Measurements from ENCODE around the gene FAM216B. TPM values are rescaled to one million over a fixed set of nuclear protein-coding genes. Genes with fewer than 3 reads are reported as not detected.
"Not testable (repeated sequence)": the region's sequence is repeated elsewhere in the genome, so short reads cannot be mapped to it uniquely, and the experiment has no call there.

Gene FAM216B
- total RNA-seq, 1 donor from 2014 or later, result not detected

DNA sequence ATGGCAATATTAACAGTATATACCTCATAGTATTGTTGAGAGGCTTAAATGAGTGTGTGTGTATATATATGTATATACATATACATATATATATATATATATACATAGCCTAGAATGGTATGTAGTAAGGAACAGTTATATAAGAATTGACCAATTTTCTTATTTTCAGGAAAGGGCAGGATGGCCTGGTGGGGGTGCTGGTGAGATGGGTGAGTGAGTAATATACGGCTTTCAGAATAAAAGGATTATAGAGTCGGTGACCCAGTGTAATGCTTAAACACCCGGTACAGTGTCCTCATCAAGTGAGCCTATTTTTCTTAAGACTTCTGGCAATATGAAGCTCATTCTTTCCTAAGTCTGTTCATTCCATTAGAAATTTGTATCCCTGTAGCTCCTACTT is 11.7 kb upstream of the FAM216B start:
- Histone ChIP-seq H3K4me1 (ENCODE audit: control insufficient read depth in 3 of 3, insufficient read depth in 3 of 3, low read length in 3 of 3) (no peaks in the 10 kb centered on the region), H3K9ac (ENCODE audit: low read depth in 1 of 3, low read length in 3 of 3) (no peak overlapping the region), H3K36me3 (ENCODE audit: control insufficient read depth in 3 of 3, insufficient read depth in 3 of 3, low read length in 3 of 3) (no peaks in the 10 kb centered on the region), H3K27me3 (ENCODE audit: control insufficient read depth in 3 of 3, insufficient read depth in 3 of 3, low read length in 3 of 3) (no peaks in the 10 kb centered on the region), H3K27ac (ENCODE audit: low read depth, low read length) (no peak overlapping the region), H3K9me3 (ENCODE audit: control insufficient read depth in 3 of 3, low read length in 3 of 3) (no peaks in the 10 kb centered on the region), H3K4me3 (ENCODE audit: low read length in 3 of 3) (no peak overlapping the region)

DNA sequence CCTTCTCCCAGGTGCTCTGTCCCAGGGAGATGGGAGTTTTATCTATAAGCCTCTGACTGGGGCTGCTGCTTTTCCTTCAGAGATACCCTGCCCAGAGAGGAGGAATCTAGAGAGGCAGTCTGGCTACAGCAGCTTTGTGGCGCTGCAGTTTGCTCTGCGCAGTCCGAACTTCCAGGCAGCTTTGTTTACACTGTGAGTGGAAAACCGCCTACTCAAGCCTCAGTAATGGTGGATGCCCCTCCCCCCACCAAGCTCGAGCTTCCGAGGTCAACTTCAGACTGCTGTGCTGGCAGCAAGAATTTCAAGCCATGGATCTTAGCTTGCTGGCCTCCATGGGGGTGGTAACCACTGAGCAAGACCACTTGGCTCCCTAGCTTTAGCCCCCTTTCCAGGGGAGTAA is 4.8 kb upstream of the FAM216B start:
- H3K4me3 ChIP-seq (ENCODE audit: low read length in 3 of 3); H3K27ac ChIP-seq (ENCODE audit: low read depth, low read length); H3K36me3 ChIP-seq (ENCODE audit: control insufficient read depth in 3 of 3, insufficient read depth in 3 of 3, low read length in 3 of 3); H3K9ac ChIP-seq (ENCODE audit: low read depth in 1 of 3, low read length in 3 of 3); H3K27me3 ChIP-seq (ENCODE audit: control insufficient read depth in 3 of 3, insufficient read depth in 3 of 3, low read length in 3 of 3); H3K4me1 ChIP-seq (ENCODE audit: control insufficient read depth in 3 of 3, insufficient read depth in 3 of 3, low read length in 3 of 3); H3K9me3 ChIP-seq (ENCODE audit: control insufficient read depth in 3 of 3, low read length in 3 of 3): not testable (repeated sequence)

DNA sequence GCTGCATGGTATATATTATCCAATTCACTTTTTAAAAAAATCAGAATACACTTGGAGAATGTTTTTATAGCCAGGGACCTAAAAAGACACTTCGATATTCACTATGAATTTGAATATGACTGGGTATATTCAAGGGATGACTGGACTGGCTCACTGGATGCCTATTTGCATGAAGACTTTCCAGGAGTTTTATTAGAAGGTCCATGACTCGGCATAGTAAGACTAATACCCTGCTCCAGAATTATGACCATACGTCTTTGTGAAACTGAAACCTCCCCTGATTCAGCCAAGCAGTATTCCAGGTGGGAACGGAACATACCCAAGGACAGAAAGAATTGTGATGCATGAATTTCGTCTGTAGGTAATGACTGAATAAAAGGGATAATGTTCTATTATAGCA is 3.9 kb upstream of the FAM216B start:
- Histone ChIP-seq H3K9me3 (ENCODE audit: control insufficient read depth in 3 of 3, low read length in 3 of 3) (peaks cover 0 to 3% (median 0%) of the 10 kb centered on the region in 3 donors), H3K9ac (ENCODE audit: low read depth in 1 of 3, low read length in 3 of 3) (no peak overlapping the region), H3K36me3 (ENCODE audit: control insufficient read depth in 3 of 3, insufficient read depth in 3 of 3, low read length in 3 of 3) (no peaks in the 10 kb centered on the region), H3K4me3 (ENCODE audit: low read length in 3 of 3) (no peak overlapping the region), H3K27ac (ENCODE audit: low read depth, low read length) (no peak overlapping the region), H3K27me3 (ENCODE audit: control insufficient read depth in 3 of 3, insufficient read depth in 3 of 3, low read length in 3 of 3) (peaks cover 0 to 3% (median 0%) of the 10 kb centered on the region in 3 donors), H3K4me1 (ENCODE audit: control insufficient read depth in 3 of 3, insufficient read depth in 3 of 3, low read length in 3 of 3) (no peaks in the 10 kb centered on the region)

DNA sequence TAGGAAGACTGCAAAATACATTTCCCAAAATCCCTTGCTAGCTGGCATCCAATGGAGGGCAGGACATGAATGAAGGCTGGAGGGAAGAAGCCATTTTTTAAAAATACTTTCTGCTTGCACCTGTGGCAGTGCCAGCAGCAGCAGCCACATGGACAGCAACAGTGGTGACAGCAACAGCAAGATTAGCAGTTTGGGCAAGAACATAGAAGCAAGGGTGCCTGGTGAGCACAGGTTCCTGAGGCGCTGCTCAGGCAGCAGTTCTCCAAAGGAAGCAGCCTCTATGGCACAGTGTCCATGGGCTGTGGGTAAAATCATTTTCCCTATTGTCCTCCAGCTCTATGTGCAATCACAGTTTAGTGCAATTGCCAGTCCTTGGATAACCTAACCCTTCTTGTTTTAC is 1.3 kb upstream of the FAM216B start:
- Histone ChIP-seq H3K4me1 (ENCODE audit: control insufficient read depth in 3 of 3, insufficient read depth in 3 of 3, low read length in 3 of 3) (no peaks in the 10 kb centered on the region), H3K27me3 (ENCODE audit: control insufficient read depth in 3 of 3, insufficient read depth in 3 of 3, low read length in 3 of 3) (peaks cover 0 to 3% (median 0%) of the 10 kb centered on the region in 3 donors), H3K27ac (ENCODE audit: low read depth, low read length) (no peak overlapping the region), H3K9me3 (ENCODE audit: control insufficient read depth in 3 of 3, low read length in 3 of 3) (peaks cover 0 to 3% (median 0%) of the 10 kb centered on the region in 3 donors), H3K36me3 (ENCODE audit: control insufficient read depth in 3 of 3, insufficient read depth in 3 of 3, low read length in 3 of 3) (no peaks in the 10 kb centered on the region), H3K4me3 (ENCODE audit: low read length in 3 of 3) (no peak overlapping the region), H3K9ac (ENCODE audit: low read depth in 1 of 3, low read length in 3 of 3) (no peak overlapping the region)

DNA sequence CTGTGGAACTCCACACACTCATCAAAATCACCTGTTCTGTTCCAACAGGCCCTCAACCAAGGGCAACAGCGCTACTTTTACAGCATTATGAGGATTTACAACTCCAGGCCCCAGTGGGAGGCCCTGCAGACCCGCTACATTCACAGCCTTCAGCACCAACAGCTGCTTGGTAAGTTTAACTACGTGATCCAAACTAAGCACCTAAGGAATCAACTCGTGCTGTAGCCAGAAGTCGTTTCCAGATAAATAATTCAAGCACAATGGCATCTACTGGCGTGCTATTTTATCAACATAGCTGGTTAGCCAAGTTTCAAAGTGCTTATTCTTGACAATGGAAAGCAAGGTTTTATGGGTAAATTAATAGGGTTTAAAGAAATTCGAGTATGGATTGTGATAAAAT is 5.3 kb downstream of the FAM216B start:
- H3K9ac ChIP-seq (ENCODE audit: low read depth in 1 of 3, low read length in 3 of 3), result no peak overlapping the region
- no peaks in the 10 kb centered on the region for H3K27me3 ChIP-seq (ENCODE audit: control insufficient read depth in 3 of 3, insufficient read depth in 3 of 3, low read length in 3 of 3)
- H3K9me3 ChIP-seq (ENCODE audit: control insufficient read depth in 3 of 3, low read length in 3 of 3), result no peaks in the 10 kb centered on the region
- no peaks in the 10 kb centered on the region for H3K36me3 ChIP-seq (ENCODE audit: control insufficient read depth in 3 of 3, insufficient read depth in 3 of 3, low read length in 3 of 3)
- H3K4me1 ChIP-seq (ENCODE audit: control insufficient read depth in 3 of 3, insufficient read depth in 3 of 3, low read length in 3 of 3), result no peaks in the 10 kb centered on the region
- no peak overlapping the region for H3K27ac ChIP-seq (ENCODE audit: low read depth, low read length)
- H3K4me3 ChIP-seq (ENCODE audit: low read length in 3 of 3), result no peak overlapping the region

DNA sequence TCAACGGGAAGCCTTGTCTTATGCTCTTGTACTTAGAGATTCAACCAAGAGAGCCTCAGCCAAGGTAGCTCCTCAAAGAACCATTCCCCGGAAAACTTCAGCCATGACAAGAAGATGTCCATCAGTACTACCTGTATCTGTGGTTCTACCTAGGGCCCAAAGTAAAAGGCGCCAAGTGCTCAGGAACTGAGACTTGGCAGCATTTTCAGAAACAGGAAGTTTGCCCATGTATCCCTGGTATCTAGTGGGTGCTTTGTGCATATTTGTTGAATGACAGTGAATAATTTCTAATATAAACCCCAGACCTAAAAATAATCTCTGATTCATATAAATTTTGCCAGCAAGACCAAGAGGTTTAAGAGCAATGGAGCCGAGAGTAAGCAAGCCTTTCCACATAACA is 7.2 kb downstream of the FAM216B start:
- H3K9ac ChIP-seq (ENCODE audit: low read depth in 1 of 3, low read length in 3 of 3), result no peak overlapping the region
- no peak overlapping the region for H3K4me3 ChIP-seq (ENCODE audit: low read length in 3 of 3)
- no peaks in the 10 kb centered on the region for H3K36me3 ChIP-seq (ENCODE audit: control insufficient read depth in 3 of 3, insufficient read depth in 3 of 3, low read length in 3 of 3)
- no peaks in the 10 kb centered on the region for H3K9me3 ChIP-seq (ENCODE audit: control insufficient read depth in 3 of 3, low read length in 3 of 3)
- no peaks in the 10 kb centered on the region for H3K27me3 ChIP-seq (ENCODE audit: control insufficient read depth in 3 of 3, insufficient read depth in 3 of 3, low read length in 3 of 3)
- H3K4me1 ChIP-seq (ENCODE audit: control insufficient read depth in 3 of 3, insufficient read depth in 3 of 3, low read length in 3 of 3), result no peaks in the 10 kb centered on the region
- H3K27ac ChIP-seq (ENCODE audit: low read depth, low read length), result no peak overlapping the region

DNA sequence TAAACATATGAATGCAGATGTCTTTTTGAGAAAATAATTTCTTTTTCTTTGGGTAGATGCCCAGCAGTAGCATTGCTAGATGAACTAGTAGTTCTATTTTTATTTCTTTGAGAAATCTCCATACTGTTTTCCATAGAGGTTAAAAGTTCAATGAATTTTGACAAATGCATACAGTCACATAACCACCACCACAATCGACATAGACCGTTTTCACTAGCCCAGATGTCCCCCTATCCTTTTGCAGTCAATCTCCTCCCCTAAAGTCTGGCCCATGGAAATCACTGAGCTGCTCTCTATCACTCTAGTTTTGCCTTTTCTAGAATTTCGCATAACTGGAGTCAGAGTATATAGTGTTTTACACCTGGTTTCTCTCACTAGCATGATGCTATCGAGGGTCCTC is 10.8 kb downstream of the FAM216B start:
- Histone ChIP-seq H3K4me1 (ENCODE audit: control insufficient read depth in 3 of 3, insufficient read depth in 3 of 3, low read length in 3 of 3) (no peaks in the 10 kb centered on the region), H3K27ac (ENCODE audit: low read depth, low read length) (no peak overlapping the region), H3K9me3 (ENCODE audit: control insufficient read depth in 3 of 3, low read length in 3 of 3) (no peaks in the 10 kb centered on the region), H3K4me3 (ENCODE audit: low read length in 3 of 3) (no peak overlapping the region), H3K36me3 (ENCODE audit: control insufficient read depth in 3 of 3, insufficient read depth in 3 of 3, low read length in 3 of 3) (no peaks in the 10 kb centered on the region), H3K27me3 (ENCODE audit: control insufficient read depth in 3 of 3, insufficient read depth in 3 of 3, low read length in 3 of 3) (no peaks in the 10 kb centered on the region), H3K9ac (ENCODE audit: low read depth in 1 of 3, low read length in 3 of 3) (no peak overlapping the region)

DNA sequence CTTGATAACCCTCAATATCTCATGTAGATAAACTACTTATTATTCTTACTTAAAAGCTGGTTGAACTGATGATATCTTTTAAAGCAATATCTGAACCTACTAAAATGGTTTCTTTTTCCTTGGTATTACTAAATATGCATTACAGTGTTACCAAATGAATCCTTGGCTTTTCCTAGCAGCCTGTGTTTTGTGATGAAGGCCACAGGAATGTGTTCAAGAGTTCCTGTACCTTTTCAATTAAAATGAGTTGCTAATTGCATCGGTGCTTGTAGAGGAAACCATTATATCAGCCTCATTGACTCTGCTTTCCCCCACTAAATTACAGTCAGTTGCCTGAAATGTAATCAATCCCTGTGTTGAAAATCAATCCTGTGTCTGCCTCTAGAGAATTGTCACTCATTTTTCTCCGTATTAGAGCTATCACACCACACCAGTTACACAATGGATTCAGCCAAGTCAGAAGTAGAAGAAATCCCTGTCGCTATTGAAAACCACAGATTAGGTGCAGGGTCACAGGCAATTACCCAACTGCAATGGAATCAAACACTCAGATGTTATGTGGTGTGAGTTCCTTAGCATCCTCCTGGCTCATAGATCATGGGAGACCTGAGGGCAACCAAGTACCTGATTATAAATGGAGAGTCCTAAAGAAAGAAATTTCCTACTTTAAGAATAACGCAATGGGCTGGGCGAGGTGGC is 13.3 kb downstream of the FAM216B start:
- H3K9ac ChIP-seq (ENCODE audit: low read depth in 1 of 3, low read length in 3 of 3), result no peak overlapping the region
- H3K9me3 ChIP-seq (ENCODE audit: control insufficient read depth in 3 of 3, low read length in 3 of 3), result peaks cover 0 to 3% (median 0%) of the 10 kb centered on the region in 3 donors
- no peaks in the 10 kb centered on the region for H3K36me3 ChIP-seq (ENCODE audit: control insufficient read depth in 3 of 3, insufficient read depth in 3 of 3, low read length in 3 of 3)
- H3K4me1 ChIP-seq (ENCODE audit: control insufficient read depth in 3 of 3, insufficient read depth in 3 of 3, low read length in 3 of 3), result no peaks in the 10 kb centered on the region
- peaks cover 0 to 4% (median 0%) of the 10 kb centered on the region in 3 donors for H3K27me3 ChIP-seq (ENCODE audit: control insufficient read depth in 3 of 3, insufficient read depth in 3 of 3, low read length in 3 of 3)
- H3K4me3 ChIP-seq (ENCODE audit: low read length in 3 of 3), result no peak overlapping the region
- no peak overlapping the region for H3K27ac ChIP-seq (ENCODE audit: low read depth, low read length)

DNA sequence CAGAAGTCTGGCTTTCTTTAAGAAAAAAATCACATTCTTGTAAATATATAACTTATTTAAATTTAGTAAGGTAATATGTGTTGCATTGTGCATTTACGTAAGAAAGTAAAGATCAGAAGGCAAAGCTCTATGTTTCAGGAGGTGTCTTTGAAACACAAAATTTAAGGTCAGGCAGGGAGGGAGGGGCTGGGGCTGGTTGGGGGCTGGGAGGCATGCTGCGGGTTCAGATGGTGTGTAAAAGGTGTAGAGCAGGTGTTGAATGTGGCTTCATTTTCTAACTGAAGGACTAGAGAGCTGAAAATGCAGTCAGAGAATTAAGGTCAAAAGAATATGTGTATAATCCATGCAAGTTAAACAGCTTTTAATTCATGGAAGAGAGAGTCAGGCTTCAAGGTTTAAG is 14.3 kb downstream of the FAM216B start:
- peaks cover 0 to 4% (median 0%) of the 10 kb centered on the region in 3 donors for H3K27me3 ChIP-seq (ENCODE audit: control insufficient read depth in 3 of 3, insufficient read depth in 3 of 3, low read length in 3 of 3)
- no peaks in the 10 kb centered on the region for H3K36me3 ChIP-seq (ENCODE audit: control insufficient read depth in 3 of 3, insufficient read depth in 3 of 3, low read length in 3 of 3)
- H3K4me3 ChIP-seq (ENCODE audit: low read length in 3 of 3), result no peak overlapping the region
- H3K9ac ChIP-seq (ENCODE audit: low read depth in 1 of 3, low read length in 3 of 3), result no peak overlapping the region
- no peaks in the 10 kb centered on the region for H3K4me1 ChIP-seq (ENCODE audit: control insufficient read depth in 3 of 3, insufficient read depth in 3 of 3, low read length in 3 of 3)
- H3K9me3 ChIP-seq (ENCODE audit: control insufficient read depth in 3 of 3, low read length in 3 of 3), result peaks cover 0 to 3% (median 0%) of the 10 kb centered on the region in 3 donors
- no peak overlapping the region for H3K27ac ChIP-seq (ENCODE audit: low read depth, low read length)

DNA sequence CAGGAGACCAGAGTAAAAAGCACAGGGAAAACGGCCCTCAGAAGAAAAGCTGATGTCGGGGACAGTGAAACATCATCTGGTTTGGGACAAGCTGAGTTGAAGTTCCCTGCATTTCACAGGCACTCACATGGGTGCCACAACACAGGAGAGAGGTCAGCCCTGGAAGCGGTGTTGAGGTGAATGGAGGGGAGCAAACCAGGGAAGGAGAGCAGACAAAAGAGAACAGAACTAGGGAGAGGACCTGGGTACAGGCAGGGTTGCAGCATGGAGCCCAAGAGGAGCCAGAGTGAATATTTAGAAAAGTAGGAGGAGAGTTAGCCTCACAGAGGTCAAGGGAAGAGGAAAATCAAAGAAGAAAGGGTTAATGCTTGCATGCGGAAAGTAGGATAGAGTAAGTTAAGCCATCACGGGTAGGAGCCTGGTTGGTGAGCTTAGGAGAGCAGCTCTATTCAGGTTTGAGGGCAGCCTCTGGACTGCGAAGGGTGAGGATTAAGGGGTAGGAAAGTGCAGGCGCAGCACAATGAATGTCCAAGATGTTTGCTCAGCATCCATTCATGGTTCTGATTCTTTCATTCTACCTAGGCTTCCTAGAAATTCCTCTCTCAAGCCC is 15.5 kb downstream of the FAM216B start:
- no peak overlapping the region for H3K4me3 ChIP-seq (ENCODE audit: low read length in 3 of 3)
- H3K9ac ChIP-seq (ENCODE audit: low read depth in 1 of 3, low read length in 3 of 3), result no peak overlapping the region
- peaks cover 0 to 4% (median 0%) of the 10 kb centered on the region in 3 donors for H3K27me3 ChIP-seq (ENCODE audit: control insufficient read depth in 3 of 3, insufficient read depth in 3 of 3, low read length in 3 of 3)
- no peak overlapping the region for H3K27ac ChIP-seq (ENCODE audit: low read depth, low read length)
- no peaks in the 10 kb centered on the region for H3K36me3 ChIP-seq (ENCODE audit: control insufficient read depth in 3 of 3, insufficient read depth in 3 of 3, low read length in 3 of 3)
- no peaks in the 10 kb centered on the region for H3K4me1 ChIP-seq (ENCODE audit: control insufficient read depth in 3 of 3, insufficient read depth in 3 of 3, low read length in 3 of 3)
- H3K9me3 ChIP-seq (ENCODE audit: control insufficient read depth in 3 of 3, low read length in 3 of 3), result peaks cover 0 to 3% (median 0%) of the 10 kb centered on the region in 3 donors

Measured in skeletal muscle tissue (tissue), 4 donors.